GM12878 (cell line): ENCODE measurements around the gene DICER1. TPM values are rescaled to one million over a fixed set of nuclear protein-coding genes. Genes with fewer than 3 reads are reported as not detected.

Experiments used
- ATAC-seq: fragments of 200-7000 bp; cut with Tn5 transposase; 3 replicates; pipeline ENCODE4 v1.9.1; 2020; ENCODE audit warnings: mild to moderate bottlenecking, moderate library complexity
- BruUV-seq: library from RNA; stranded (reverse); fragments of 400-500 nt; replicated peaks from 2 replicates; lab custom pipeline; 2021; lab: Mats Ljungman, UMichigan
- CTCF ChIA-PET: fragments of 300-600 bp; sonication (Branson Sonifier 250); formaldehyde crosslinking; extraction: SDS; loops from one replicate; lab custom pipeline; 2021; ENCODE audit warnings: inconsistent platforms; lab: Yijun Ruan, JAX
- POLR2A ChIA-PET: fragments of 350-600 bp; formaldehyde crosslinking; extraction: SDS; loops from one replicate; lab custom pipeline; 2021; ENCODE audit warnings: inconsistent platforms; lab: Charles Lee
- RAD21 ChIA-PET: fragments of 300-600 bp; sonication (Branson Sonifier 250); formaldehyde crosslinking; loops from one replicate; lab custom pipeline; 2023; ENCODE audit warnings: antibody characterized with exemption; ENCODE audit not compliant: unreplicated experiment; lab: Charles Lee
- SMC1A ChIA-PET: fragments of 300-600 bp; sonication (Branson Sonifier 250); formaldehyde crosslinking; loops from one replicate; lab custom pipeline; 2023; ENCODE audit not compliant: unreplicated experiment, uncharacterized antibody; lab: Charles Lee
- DNase-seq: peaks from one replicate; pipeline ENCODE4 v3.0.0-alpha.2; 2011; ENCODE audit warnings: low read depth, low spot score
- FAIRE-seq: peaks from 3 replicates; lab custom pipeline; 2011; peaks lifted over from hg19 to GRCh38; lab: Jason Lieb, UNC
- H2AFZ ChIP-seq: 2 replicates; pipeline ENCODE4 v1.6.0; 2011; ENCODE audit warnings: low read depth, low read length, control low read depth; ENCODE audit not compliant: control insufficient read depth
- H3K27ac ChIP-seq: 2 replicates; pipeline ENCODE4 v1.5.1; 2011; ENCODE audit warnings: control low read depth; ENCODE audit not compliant: control insufficient read depth, insufficient read depth
- H3K27me3 ChIP-seq, 2 experiments: replicated peaks in 1 of 2; 2 replicates each; pipeline versions ENCODE4 v1.6.0 to v1.6.1; 2011; ENCODE audit warnings: low read length in 1 of 2; ENCODE audit not compliant: control insufficient read depth in 2 of 2, insufficient read depth in 2 of 2
- H3K36me3 ChIP-seq, 2 experiments: 2 replicates each; pipeline ENCODE4 v1.5.1; 2011; ENCODE audit warnings: low read length in 1 of 2; ENCODE audit not compliant: control insufficient read depth in 2 of 2, insufficient read depth in 2 of 2
- H3K4me1 ChIP-seq: 2 replicates; pipeline ENCODE4 v1.6.1; 2011; ENCODE audit warnings: mild to moderate bottlenecking, low read length, moderate library complexity, mixed read lengths; ENCODE audit not compliant: control insufficient read depth, insufficient read depth
- H3K4me2 ChIP-seq: 2 replicates; pipeline ENCODE4 v1.6.0; 2011; ENCODE audit warnings: control low read depth; ENCODE audit not compliant: control insufficient read depth, insufficient read depth
- H3K4me3 ChIP-seq: fragments of 200-600 bp; sonication (generic); 2 replicates; pipeline ENCODE4 v1.5.1; 2016
- H3K79me2 ChIP-seq: 2 replicates; pipeline ENCODE4 v1.6.0; 2011; ENCODE audit warnings: low read length; ENCODE audit not compliant: control insufficient read depth, insufficient read depth
- H3K9ac ChIP-seq: 2 replicates; pipeline ENCODE4 v1.8.0; 2011; ENCODE audit warnings: low read length, control low read depth, mixed read lengths; ENCODE audit not compliant: control insufficient read depth, insufficient read depth
- H3K9me3 ChIP-seq: replicated peaks from 3 replicates; pipeline ENCODE4 v1.5.1; 2011; ENCODE audit warnings: mild to moderate bottlenecking, low read length; ENCODE audit not compliant: control insufficient read depth, insufficient read depth
- H4K20me1 ChIP-seq: 2 replicates; pipeline ENCODE4 v1.6.0; 2011; ENCODE audit not compliant: control insufficient read depth, insufficient read depth
- HCFC1 ChIP-seq: fragments of 150-350 bp; IDR thresholded peaks from 2 replicates; pipeline ENCODE4 v1.6.1; 2014; ENCODE audit warnings: low read length
- NR2F1 ChIP-seq: fragments of 450-650 bp; conservative IDR thresholded peaks from 2 replicates; pipeline ENCODE4 v1.6.1; 2017; ENCODE audit warnings: mild to moderate bottlenecking
- SMARCA5 ChIP-seq: fragments of 450-650 bp; IDR thresholded peaks from 2 replicates; pipeline ENCODE4 v1.6.1; 2017; ENCODE audit warnings: mild to moderate bottlenecking
- SREBF2 ChIP-seq: IDR thresholded peaks from 2 replicates; pipeline ENCODE4 v1.6.1; 2012; ENCODE audit warnings: mild to moderate bottlenecking, low read length
- SUZ12 ChIP-seq: fragments of 200-600 bp; sonication (generic); IDR thresholded peaks from one replicate; pipeline ENCODE4 v1.6.1; 2018; ENCODE audit warnings: antibody characterized with exemption, mild to moderate bottlenecking; ENCODE audit not compliant: unreplicated experiment
- WGBS: methylation state at CpG from one replicate; pipeline ENCODE4 v1.1.6; 2016; ENCODE audit warnings: low lambda C conversion rate; ENCODE audit not compliant: insufficient replicate concordance, insufficient coverage; ENCODE audit errors: missing lambda C conversion rate; 5-methylcytosine and 5-hydroxymethylcytosine counted together
- in situ Hi-C: fragments of 300-500 bp; cut with MboI; formaldehyde crosslinking; loops from 9 replicates; pipeline ENCODE4 v1.14.3; 2018; ENCODE audit warnings: mixed read lengths
- intact Hi-C: fragments of 100-400 bp; cut with micrococcal nuclease; formaldehyde crosslinking; loops from one replicate; pipeline ENCODE4 v1.14.2; 2022; ENCODE audit not compliant: unreplicated experiment
- polyA plus RNA-seq, 11 experiments: library from polyadenylated mRNA; depleted of rRNA in 4 of 11; unstranded in 6 of 11; stranded (reverse) in 5 of 11; fragments of >200 nt; fragmentation: Nextera tagmentation in 4 of 11; fragmentation: Illumina TruSeq in 1 of 11; extraction: Ambion mirVana in 4 of 11; extraction: Trizol in 1 of 11; gene quantifications; 1 replicate in 1 of 11; 2 replicates in 10 of 11; pipeline versions ENCODE4 v1.2.1 to v1.2.3, GENCODE V29; 2011 to 2016; ENCODE audit warnings: inconsistent platforms in 2 of 11, missing spikeins in 2 of 11, low read depth in 1 of 11
- total RNA-seq, 4 experiments: library from RNA; depleted of rRNA in 3 of 4; stranded (reverse); fragments of >200 nt in 3 of 4; fragmentation: Illumina TruSeq in 1 of 4; extraction: Trizol in 1 of 4; gene quantifications; 2 replicates each; pipeline versions ENCODE4 v1.2.1 to v1.2.3, GENCODE V29; 2013 to 2021
- TF ChIP-seq, protein P1 (sequence below): fragments of 450-650 bp; IDR thresholded peaks from 2 replicates; pipeline ENCODE4 v1.6.1; 2017; ENCODE audit warnings: low read depth, mild to moderate bottlenecking, moderate library complexity
- TF ChIP-seq, protein P2 (sequence below): fragments of 450-650 bp; IDR thresholded peaks from 2 replicates; pipeline ENCODE4 v1.6.1; 2018; ENCODE audit warnings: borderline replicate concordance, mild to moderate bottlenecking; ENCODE audit not compliant: partially characterized antibody
- TF ChIP-seq, protein P3 (sequence below): fragments of 450-650 bp; conservative IDR thresholded peaks from 2 replicates; pipeline ENCODE4 v1.6.1; 2017; ENCODE audit warnings: mild to moderate bottlenecking, moderate library complexity

Gene DICER1
- total and polyA plus RNA-seq, 10 of the 15 experiments (the other 5 are each of a cell fraction or from before 2014, with no cell fraction given) = 6.8 to 70.8 (median 37.1) TPM

DNA sequence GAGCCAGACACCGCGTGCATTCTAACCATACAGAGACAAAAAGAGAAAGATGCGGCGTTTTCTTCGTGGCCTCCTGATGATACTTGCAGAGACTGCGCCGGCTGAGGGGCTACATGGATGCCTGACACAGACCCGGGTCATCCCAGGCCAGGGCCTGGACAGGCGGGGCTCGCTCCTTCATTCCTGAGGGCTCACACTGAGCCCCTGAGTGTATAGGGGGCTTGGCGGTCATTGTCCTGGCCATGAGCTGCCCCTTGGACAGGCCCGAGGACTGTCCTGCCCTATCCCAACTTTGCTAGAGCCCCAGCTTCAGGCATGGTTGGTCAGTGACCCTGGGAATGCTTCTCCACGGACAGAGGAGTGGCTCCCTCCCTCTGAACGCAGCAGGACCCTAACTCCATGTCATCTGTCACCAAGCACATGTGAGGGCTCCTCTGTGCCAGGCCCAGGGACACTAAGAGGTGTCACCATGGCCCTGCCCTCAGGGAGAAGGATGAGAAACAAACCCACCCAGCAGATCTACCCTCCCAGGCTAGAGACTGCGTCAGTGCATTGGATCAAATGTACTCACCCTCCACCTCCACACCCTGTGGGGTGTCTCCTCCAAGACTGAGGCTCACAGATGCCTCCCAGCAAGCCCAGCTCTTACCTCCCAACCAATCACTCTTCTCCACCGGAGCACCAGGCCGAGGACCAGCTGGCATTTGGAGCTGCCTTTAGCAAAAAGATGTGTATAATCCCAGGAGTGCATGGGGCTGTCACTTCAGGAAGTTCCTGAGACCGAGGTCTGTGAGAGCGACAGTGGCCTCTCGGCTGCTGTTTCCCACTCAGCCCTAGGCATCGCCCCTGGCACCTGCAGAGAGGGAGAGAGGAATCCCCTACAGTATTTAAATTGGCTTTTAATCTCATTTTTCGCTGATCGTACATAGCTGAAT is 102.7 kb downstream of the DICER1 start:
- H3K9ac ChIP-seq = no peak overlapping the region
- no TSS peak for BruUV-seq
- intact Hi-C loops = no loop called here
- H3K4me1 ChIP-seq = no peaks in the 10 kb centered on the region
- no peak overlapping the region for H3K4me2 ChIP-seq
- no peaks in the 10 kb centered on the region for H3K36me3 ChIP-seq
- H2AFZ ChIP-seq = no peak overlapping the region
- H3K27ac ChIP-seq = no peak overlapping the region
- ChIA-PET RAD21 (no interaction called here), SMC1A (no interaction called here), CTCF (no interaction called here), POLR2A (no interaction called here)
- FAIRE-seq (no peak), DNase-seq (no peak), ATAC-seq (no peak)
- H3K27me3 ChIP-seq = peaks cover 0 to 1% of the 10 kb centered on the region in 2 experiments; a peak in 3 of 4 replicates
- no peaks in the 10 kb centered on the region for H4K20me1 ChIP-seq
- no peaks in the 10 kb centered on the region for H3K79me2 ChIP-seq
- H3K9me3 ChIP-seq = no peaks in the 10 kb centered on the region
- WGBS = 45% methylated on average over 23 of the region's 23 CpGs
- in situ Hi-C loops = no loop called here
- H3K4me3 ChIP-seq = no peak overlapping the region
- no peak for TF ChIP-seq HCFC1
- no peak for TF ChIP-seq NR2F1
- TF ChIP-seq SMARCA5 = no peak

DNA sequence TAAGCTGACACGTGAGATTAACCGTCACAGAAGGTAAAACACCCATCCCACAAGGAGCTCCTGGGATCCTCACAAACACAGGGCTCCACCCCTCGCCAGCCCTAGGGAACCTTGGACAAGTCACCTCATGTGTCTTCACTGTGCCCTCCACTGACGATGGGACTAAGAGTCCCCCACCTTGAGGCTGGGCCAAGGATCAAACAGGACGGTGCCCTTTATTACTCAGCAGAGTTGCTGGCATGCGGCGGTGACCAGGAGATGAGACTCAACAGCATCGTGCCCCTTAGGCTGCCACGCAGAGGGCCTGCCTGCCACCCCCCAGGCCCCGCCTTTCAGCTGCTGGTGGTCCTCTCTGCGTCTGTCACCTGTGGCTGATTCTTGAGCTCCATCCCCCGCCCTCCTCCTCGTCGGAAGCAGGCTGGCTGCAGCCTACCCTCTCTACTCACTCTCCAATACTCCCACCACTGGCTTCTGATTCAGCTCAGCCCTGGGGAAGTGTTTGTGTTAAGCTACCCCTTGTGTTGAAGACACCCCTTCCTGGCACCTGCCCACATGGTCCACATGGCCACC is 105.2 kb downstream of the DICER1 start:
- ChIA-PET POLR2A (no interaction called here), CTCF (no interaction called here), SMC1A (no interaction called here), RAD21 (no interaction called here)
- Histone ChIP-seq H3K4me1 (no peaks in the 10 kb centered on the region), H3K9ac (no peak overlapping the region), H3K27me3 (peaks cover 0 to 1% of the 10 kb centered on the region in 2 experiments; a peak in 3 of 4 replicates), H4K20me1 (no peaks in the 10 kb centered on the region), H3K4me3 (no peak overlapping the region), H3K27ac (no peak overlapping the region), H3K9me3 (no peaks in the 10 kb centered on the region), H2AFZ (no peak overlapping the region), H3K36me3 (no peaks in the 10 kb centered on the region), H3K4me2 (no peak overlapping the region), H3K79me2 (no peaks in the 10 kb centered on the region)
- intact Hi-C loops = no loop called here
- no peak for FAIRE-seq
- WGBS = 36% methylated on average over 14 of the region's 14 CpGs
- DNase-seq = no peak
- no TSS peak for BruUV-seq
- no peak for ATAC-seq
- in situ Hi-C loops = no loop called here
- no peak for TF ChIP-seq SUZ12
- TF ChIP-seq, protein P1, sequence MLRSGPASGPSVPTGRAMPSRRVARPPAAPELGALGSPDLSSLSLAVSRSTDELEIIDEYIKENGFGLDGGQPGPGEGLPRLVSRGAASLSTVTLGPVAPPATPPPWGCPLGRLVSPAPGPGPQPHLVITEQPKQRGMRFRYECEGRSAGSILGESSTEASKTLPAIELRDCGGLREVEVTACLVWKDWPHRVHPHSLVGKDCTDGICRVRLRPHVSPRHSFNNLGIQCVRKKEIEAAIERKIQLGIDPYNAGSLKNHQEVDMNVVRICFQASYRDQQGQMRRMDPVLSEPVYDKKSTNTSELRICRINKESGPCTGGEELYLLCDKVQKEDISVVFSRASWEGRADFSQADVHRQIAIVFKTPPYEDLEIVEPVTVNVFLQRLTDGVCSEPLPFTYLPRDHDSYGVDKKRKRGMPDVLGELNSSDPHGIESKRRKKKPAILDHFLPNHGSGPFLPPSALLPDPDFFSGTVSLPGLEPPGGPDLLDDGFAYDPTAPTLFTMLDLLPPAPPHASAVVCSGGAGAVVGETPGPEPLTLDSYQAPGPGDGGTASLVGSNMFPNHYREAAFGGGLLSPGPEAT = no peak
- no peak for TF ChIP-seq SREBF2
- TF ChIP-seq, protein P2, sequence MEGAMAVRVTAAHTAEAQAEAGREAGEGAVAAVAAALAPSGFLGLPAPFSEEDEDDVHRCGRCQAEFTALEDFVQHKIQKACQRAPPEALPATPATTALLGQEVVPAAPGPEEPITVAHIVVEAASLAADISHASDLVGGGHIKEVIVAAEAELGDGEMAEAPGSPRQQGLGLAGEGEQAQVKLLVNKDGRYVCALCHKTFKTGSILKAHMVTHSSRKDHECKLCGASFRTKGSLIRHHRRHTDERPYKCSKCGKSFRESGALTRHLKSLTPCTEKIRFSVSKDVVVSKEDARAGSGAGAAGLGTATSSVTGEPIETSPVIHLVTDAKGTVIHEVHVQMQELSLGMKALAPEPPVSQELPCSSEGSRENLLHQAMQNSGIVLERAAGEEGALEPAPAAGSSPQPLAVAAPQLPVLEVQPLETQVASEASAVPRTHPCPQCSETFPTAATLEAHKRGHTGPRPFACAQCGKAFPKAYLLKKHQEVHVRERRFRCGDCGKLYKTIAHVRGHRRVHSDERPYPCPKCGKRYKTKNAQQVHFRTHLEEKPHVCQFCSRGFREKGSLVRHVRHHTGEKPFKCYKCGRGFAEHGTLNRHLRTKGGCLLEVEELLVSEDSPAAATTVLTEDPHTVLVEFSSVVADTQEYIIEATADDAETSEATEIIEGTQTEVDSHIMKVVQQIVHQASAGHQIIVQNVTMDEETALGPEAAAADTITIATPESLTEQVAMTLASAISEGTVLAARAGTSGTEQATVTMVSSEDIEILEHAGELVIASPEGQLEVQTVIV = no peak
- TF ChIP-seq, protein P3, sequence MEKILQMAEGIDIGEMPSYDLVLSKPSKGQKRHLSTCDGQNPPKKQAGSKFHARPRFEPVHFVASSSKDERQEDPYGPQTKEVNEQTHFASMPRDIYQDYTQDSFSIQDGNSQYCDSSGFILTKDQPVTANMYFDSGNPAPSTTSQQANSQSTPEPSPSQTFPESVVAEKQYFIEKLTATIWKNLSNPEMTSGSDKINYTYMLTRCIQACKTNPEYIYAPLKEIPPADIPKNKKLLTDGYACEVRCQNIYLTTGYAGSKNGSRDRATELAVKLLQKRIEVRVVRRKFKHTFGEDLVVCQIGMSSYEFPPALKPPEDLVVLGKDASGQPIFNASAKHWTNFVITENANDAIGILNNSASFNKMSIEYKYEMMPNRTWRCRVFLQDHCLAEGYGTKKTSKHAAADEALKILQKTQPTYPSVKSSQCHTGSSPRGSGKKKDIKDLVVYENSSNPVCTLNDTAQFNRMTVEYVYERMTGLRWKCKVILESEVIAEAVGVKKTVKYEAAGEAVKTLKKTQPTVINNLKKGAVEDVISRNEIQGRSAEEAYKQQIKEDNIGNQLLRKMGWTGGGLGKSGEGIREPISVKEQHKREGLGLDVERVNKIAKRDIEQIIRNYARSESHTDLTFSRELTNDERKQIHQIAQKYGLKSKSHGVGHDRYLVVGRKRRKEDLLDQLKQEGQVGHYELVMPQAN = no peak
